GM19238 (cell line): ENCODE results near the gene TYW1.
"Not testable (repeated sequence)": the region's sequence is repeated elsewhere in the genome, so short reads cannot be mapped to it uniquely, and the experiment has no call there.

Source experiments
- DNase-seq: peaks from one replicate; pipeline ENCODE4 v3.0.0; 2011; ENCODE audit warnings: low spot score; ENCODE audit not compliant: insufficient read length

TYW1 gene

GRCh38 chr7:67046819-67047218 is 50.2 kb downstream of the TYW1 start:
- DNase-seq, result not testable (repeated sequence)

DNA sequence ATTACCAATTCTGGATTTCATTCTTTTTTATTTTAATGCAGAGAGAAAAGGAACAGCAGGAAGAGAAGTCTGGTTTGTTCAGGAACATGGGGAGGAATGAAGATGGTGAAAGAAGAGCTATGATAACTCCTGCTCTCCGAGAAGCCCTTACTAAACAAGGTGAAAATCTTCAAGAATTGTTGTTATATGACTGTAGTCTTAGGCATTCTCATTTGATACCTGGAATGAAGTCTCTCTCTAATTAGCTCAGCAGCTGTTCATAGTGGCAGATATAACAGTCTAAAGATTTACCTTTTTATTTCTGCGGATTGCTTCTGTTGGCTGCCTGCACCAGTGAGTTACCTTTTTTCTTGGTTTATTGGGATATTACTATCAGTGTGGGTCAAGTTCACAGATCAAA is 53.3 kb downstream of the TYW1 start:
- not testable (repeated sequence) for DNase-seq

DNA sequence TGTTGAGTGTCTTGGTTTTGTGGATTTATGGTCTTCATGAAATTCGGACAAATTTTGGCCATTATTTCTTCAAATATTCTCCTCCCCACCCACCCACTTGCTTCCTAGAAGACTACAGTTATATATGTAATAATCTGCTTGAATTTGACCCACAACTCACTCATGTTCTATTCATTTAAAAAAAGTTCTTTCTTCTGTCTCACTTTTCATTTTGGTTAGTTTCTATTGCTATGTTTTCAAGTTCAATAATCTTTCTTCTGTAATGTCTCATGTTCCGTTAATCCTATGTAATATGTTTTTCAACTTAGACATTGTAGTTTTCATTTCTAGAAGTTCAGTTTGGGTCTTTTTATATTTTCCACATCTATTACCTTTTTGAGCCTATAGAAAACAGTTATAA is 55.5 kb downstream of the TYW1 start:
- DNase-seq, result not testable (repeated sequence)

DNA sequence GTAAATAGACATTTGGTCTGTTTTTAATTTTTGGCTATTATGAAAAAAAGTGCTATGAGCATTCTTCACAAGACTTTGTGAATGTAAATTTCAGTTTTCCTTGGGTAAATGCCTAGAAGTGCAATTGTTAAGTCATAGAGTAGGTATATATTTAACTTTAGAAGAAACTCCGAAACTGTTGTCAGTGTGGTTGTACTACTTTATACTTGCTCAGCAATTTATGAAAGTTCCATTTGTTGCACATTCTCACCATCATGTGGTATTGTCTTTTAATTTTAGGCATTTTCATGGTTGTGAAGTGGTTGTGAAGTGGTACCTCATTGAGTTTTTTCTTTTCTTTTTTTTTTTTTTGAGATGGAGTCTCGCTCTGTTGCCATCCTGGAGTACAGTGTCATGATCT is 60.0 kb downstream of the TYW1 start:
- no peak for DNase-seq

GRCh38 chr7:67061321-67061720 is 64.7 kb downstream of the TYW1 start:
- not testable (repeated sequence) for DNase-seq

- DNase-seq, result not testable (repeated sequence)
Observed at GRCh38 chr7:67062802-67063201, 66.2 kb downstream of the TYW1 start.

- not testable (repeated sequence) for DNase-seq
Observed at GRCh38 chr7:67066950-67067622, 70.5 kb downstream of the TYW1 start.

GRCh38 chr7:67076120-67076519 is 79.5 kb downstream of the TYW1 start:
- DNase-seq, result not testable (repeated sequence)

- not testable (repeated sequence) for DNase-seq
Observed at GRCh38 chr7:67082880-67083279, 86.2 kb downstream of the TYW1 start.

DNA sequence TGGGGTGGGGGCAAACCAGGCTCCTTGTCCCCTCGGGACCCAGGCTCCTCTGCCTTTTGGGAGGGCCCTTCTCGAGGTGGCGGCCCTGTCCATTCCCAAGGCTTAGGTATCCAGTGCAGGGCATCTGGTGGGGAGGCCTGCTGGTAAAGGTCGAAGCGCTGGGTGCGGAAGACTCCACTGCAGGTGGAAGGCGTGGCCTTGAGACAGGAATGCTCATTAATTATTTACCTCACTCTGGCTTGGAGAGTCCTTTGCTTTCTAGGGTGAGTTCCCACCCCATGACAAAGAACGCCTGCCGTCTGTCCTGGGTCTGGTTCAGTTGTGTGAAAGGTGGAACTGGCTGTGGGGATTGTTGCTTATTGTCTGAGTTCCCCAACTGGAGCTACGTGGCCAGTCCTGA is 92.6 kb downstream of the TYW1 start:
- not testable (repeated sequence) for DNase-seq

DNA sequence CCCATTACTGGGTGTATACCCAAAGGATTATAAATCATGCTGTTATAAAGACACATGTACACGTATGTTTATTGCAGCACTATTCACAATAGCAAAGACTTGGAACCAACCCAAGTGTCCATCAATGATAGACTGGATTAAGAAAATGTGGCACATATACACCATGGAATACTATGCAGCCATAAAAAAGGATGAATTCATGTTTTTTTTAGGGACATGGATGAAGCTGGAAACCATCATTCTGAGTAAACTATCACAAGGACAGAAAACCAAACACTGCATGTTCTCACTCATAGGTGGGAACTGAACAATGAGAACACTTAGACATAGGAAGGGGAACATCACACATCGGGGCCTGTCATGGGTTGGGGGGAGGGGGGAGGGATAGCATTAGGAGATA is 94.4 kb downstream of the TYW1 start:
- DNase-seq, result not testable (repeated sequence)

DNA sequence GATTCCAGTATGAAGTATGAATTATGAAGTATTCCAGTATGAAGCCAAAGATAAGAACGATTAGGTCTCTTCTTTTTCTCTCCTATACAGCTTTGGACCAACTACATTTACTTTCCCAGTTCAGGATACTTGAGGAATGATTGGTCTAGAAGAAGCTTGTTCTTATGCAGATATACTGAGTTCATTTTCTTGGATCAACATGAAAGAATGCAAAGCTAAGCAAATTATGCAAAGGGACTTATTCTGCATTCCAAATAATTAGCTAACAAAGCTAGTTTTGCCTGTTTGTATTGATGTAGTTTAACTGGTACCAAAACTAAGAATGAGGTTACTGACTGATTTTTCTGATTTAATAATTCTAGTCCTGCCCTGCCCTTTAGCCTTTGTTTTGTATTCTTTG is 101.4 kb downstream of the TYW1 start:
- not testable (repeated sequence) for DNase-seq

- DNase-seq, result not testable (repeated sequence)
Observed at GRCh38 chr7:67099406-67099805, 102.8 kb downstream of the TYW1 start.

GRCh38 chr7:67100038-67100437 is 103.4 kb downstream of the TYW1 start:
- not testable (repeated sequence) for DNase-seq

- no peak for DNase-seq
Observed at GRCh38 chr7:67100956-67101361, 104.3 kb downstream of the TYW1 start.

GRCh38 chr7:67104937-67105336 is 108.3 kb downstream of the TYW1 start:
- not testable (repeated sequence) for DNase-seq

DNA sequence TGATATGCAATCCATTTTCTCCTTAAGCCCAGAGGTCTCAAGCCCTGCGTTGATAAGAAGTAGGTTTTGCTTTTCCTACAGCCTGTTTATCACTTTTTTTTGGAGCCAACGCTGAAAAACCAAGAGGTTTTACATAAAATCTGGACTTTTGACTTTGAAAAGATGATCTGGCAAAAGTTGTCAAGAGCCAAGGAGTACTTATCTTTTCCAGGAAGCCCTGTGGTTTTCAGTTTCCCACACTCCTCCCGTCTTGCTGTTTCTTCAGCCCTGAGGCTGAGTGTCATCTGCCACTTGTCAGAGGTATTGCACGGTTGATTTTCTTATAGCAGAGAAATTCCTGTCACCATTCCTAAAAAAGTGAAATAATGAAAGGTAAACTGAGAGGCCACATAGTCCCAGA is 108.7 kb downstream of the TYW1 start:
- no peak for DNase-seq

GRCh38 chr7:67106255-67106654 is 109.6 kb downstream of the TYW1 start:
- DNase-seq, result not testable (repeated sequence)

- DNase-seq, result not testable (repeated sequence)
Observed at GRCh38 chr7:67111342-67111741, 114.7 kb downstream of the TYW1 start.

DNA sequence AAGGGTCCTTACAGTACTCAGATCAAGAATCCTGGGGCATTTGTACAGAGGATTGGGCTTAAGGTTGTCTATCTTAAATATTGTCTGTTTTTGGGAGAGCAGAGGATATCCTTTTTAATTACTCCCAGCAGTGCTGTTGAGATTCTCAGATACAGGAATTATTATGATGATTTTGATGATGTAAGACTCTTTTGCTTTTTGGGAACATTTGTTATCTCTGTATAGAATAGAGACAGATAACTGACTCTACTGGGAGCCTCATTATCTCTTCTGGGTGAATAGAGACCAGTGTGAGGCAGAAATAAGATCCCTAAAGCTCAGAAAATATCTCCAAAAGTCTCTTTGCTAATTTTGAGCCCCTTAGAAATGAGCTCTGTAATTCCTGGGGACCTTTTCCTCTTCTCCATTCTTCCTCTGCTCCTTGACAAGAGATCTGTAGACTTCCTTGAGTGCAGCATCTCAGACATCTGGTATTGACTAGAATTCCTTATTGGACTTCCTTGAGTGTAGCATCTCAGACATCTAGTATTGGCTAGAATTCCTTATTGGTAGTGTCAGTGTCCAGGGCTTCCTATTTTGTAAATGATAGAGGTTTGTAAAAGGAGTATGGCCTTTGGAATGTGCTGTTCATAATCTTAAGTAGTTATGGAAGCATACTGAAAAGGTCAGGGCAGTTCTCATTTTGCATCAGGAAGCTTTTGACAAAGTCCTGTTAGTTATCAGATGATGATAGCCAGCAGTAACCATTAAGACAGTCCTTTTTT is 118.0 kb downstream of the TYW1 start:
- not testable (repeated sequence) for DNase-seq

DNA sequence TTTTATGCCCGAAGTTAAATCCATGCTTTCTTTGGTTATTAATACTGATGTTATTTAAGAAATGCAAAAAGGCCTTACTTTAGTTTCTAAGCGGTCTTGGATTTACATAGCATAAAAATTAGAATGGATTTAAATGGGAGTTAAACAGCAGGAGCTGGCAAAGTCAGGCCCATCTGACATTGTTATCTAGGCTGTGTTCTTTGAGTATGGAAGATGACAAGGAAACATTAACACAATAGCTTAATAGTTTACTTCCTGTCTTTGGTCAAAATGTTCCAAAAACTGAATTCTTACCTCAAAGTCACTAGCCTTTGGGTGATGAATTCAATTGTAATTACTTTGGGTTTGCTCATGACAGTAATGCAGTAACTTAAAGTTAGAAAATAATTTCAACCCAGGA is 123.9 kb downstream of the TYW1 start:
- DNase-seq, result not testable (repeated sequence)

- not testable (repeated sequence) for DNase-seq
Observed at GRCh38 chr7:67128257-67128656, 131.6 kb downstream of the TYW1 start.

DNA sequence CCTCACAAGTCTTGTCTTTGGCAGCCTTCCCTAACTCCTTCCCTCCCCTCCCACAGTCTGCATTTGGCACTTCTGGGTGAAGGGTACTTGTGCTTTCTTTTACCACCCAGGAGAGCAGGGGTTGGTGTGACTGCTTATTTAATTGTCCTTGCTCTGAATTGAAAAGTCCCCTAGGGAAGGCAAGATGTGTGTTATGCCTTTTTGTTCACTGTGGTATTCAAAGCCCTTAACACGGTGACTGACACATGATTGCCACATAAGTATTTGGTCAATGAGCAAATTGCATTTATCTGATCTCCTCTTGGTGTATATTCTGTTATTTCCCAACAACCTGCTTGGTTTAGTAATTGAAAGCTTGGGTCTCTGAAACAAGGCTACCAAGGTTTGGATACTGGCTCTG is 134.1 kb downstream of the TYW1 start:
- DNase-seq, result not testable (repeated sequence)
